GM10266 (cell line): Measurements from ENCODE around the gene COG2.

ENCODE experiments used
- DNase-seq: peaks from one replicate; pipeline ENCODE4 v3.0.0; 2012; ENCODE audit errors: extremely low spot score
- TF ChIP-seq, protein P1 (sequence below): IDR thresholded peaks from 2 replicates; pipeline ENCODE4 v1.5.1; 2012; ENCODE audit warnings: mild to moderate bottlenecking, low read depth; ENCODE audit not compliant: control insufficient read depth, insufficient read depth; ENCODE audit errors: missing control alignments

The COG2 gene

DNA sequence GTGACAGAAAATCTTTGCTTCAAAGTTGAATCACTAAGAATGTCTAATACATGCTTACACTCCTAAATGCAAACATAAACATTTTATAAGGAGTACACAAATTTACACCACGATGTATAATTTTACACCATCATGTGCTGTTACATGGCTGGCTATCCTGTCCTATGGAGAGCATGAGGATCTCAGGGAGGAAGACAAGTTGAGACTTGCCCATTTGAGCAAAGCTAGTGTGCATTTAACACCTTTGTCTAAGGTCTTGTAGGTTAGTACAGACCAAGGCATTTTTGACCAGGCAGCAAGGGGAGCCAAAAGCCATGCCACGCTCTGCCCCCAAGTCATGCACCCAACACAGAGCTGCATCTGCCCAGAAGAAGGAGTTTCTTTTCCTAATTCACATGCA is 14.5 kb upstream of the COG2 start:
- TF ChIP-seq, protein P1, sequence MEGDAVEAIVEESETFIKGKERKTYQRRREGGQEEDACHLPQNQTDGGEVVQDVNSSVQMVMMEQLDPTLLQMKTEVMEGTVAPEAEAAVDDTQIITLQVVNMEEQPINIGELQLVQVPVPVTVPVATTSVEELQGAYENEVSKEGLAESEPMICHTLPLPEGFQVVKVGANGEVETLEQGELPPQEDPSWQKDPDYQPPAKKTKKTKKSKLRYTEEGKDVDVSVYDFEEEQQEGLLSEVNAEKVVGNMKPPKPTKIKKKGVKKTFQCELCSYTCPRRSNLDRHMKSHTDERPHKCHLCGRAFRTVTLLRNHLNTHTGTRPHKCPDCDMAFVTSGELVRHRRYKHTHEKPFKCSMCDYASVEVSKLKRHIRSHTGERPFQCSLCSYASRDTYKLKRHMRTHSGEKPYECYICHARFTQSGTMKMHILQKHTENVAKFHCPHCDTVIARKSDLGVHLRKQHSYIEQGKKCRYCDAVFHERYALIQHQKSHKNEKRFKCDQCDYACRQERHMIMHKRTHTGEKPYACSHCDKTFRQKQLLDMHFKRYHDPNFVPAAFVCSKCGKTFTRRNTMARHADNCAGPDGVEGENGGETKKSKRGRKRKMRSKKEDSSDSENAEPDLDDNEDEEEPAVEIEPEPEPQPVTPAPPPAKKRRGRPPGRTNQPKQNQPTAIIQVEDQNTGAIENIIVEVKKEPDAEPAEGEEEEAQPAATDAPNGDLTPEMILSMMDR, result no peak
- no peak for DNase-seq

GRCh38 chr1:230629511-230629910 is 12.8 kb upstream of the COG2 start:
- TF ChIP-seq, protein P1, result no peak
- DNase-seq, result no peak

DNA sequence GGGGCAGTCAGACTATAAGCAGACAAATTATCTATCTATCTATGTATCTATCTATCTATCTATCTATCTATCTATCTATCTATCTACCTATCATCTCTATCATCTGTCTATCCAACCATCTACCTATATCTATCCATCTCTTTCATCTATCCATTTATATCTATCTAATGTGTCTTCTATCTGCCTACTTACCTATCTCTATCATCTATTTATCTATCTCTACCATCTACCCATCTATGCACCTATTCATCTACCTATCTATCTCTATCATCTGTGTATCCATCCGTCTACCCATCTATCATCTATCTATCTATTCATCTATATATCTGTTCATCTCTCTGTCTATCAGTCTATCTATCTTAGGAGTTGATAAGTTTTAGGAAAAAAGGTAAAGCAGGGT is 10.8 kb upstream of the COG2 start:
- DNase-seq, result no peak
- TF ChIP-seq, protein P1, result no peak

DNA sequence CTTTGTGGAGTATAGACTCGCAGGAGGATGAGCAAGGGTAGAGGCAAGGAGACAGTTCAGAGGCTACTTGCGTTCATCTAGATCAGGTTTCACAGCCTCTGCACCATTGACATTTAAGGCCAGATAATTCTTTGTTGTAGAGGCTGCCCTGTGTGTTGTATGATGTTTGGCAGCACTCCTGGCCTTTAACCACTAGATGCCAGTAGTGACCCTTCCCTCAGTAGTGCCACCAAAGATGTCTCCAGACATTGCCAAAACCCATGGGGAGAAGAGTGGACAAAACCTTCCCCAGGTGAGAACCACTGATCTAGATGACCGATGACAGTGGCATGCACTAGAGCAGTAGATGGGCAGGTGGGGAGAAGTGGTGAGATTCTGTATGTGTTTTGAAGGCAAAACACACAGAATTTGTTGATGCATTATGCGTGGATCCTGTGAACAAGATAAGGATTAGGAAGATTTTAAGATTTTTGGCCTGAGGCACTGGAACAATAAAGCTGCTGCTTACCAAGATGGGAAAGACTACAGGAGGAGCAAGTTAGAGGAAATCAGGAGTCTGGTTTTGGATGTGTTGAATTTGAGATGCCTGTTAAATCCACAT is 9.9 kb upstream of the COG2 start:
- DNase-seq, result no peak
- TF ChIP-seq, protein P1, result peak; percentile 52

GRCh38 chr1:230633469-230633868 is 8.8 kb upstream of the COG2 start:
- TF ChIP-seq, protein P1, result no peak
- DNase-seq, result no peak

DNA sequence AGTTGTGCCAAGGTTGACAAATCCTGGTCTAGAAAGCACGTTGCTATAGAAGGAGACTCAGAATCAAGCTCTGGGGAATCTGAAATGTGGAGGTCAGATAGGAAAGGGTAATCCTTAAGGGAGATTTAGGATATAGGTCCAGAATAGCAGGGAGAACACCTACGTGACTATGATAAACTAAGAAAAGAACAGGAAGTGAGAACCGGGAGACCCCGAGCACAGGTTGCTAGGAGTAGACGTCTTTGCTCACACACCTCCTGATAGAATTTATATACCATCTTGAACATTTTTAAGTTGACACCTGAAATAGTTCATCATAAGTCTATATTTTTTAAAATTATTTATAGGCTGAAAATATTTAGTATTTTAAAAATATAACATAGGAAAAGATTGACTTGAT is 7.9 kb upstream of the COG2 start:
- DNase-seq, result no peak
- TF ChIP-seq, protein P1, result no peak

DNA sequence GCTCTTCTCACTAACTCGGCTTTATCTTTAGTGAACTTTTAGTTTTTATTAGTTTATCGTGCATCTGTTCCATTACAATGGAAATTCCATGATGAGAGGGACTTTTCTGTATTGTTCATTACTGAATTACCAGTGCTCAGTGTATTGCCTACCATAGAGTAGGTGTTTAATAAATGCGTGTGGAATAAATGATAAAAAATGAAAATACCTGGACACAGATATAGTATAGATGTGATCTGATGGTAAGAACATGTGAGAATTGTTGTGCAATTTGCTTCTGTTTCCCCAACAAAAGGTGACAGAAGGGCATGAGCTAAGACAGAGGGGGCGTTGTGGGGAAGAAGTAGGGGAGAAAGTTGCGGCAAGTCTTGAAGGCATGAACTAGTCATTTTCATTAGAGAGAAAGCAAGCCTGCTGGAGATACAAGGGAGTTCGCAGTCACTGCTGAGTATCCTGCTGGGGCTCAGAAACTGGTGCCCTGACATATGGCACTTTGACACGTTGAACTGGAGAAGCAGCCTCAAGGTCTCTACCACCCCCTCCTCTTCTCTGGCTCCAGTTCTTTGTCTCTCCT is 5.6 kb upstream of the COG2 start:
- no peak for DNase-seq
- TF ChIP-seq, protein P1, result no peak
